Caco-2 (cell line): ENCODE results near the gene LMNTD2. TPM values are rescaled to one million over a fixed set of nuclear protein-coding genes. Genes with fewer than 3 reads are reported as not detected.

Experiments
- BruUV-seq: library from RNA; stranded (reverse); fragments of 400-500 nt; replicated peaks from 2 replicates; lab custom pipeline; 2021; lab: Mats Ljungman, UMichigan
- CTCF ChIA-PET: fragments of 300-600 bp; sonication (Branson Sonifier 250); formaldehyde crosslinking; loops from one replicate; lab custom pipeline; 2022; ENCODE audit warnings: antibody characterized with exemption; lab: Charles Lee
- POLR2A ChIA-PET: fragments of 300-600 bp; sonication (Branson Sonifier 250); formaldehyde crosslinking; loops from one replicate; lab custom pipeline; 2022; ENCODE audit warnings: antibody characterized with exemption; lab: Charles Lee
- DNase-seq, 2 experiments: peaks; one replicate each; pipeline versions ENCODE4 v3.0.0 to v3.0.0-alpha.2; 2020 to 2022
- H3K27me3 ChIP-seq: replicated peaks from 2 replicates; pipeline ENCODE4 v1.6.0; 2011; ENCODE audit warnings: low read length; ENCODE audit not compliant: control insufficient read depth, insufficient read depth
- H3K36me3 ChIP-seq: 2 replicates; pipeline ENCODE4 v1.5.1; 2011; ENCODE audit warnings: low read length; ENCODE audit not compliant: control insufficient read depth, insufficient read depth
- H3K4me1 ChIP-seq: fragments of 250-450 bp; sonication (Bioruptor Pico); 2 replicates; pipeline ENCODE4 v1.5.1; 2020; ENCODE audit warnings: mild to moderate bottlenecking
- H3K4me3 ChIP-seq: 2 replicates; pipeline ENCODE4 v1.5.1; 2011; ENCODE audit warnings: low read depth, mild to moderate bottlenecking, control low read depth, low read length
- H3K9me3 ChIP-seq: fragments of 250-450 bp; sonication (Bioruptor Pico); 2 replicates; pipeline ENCODE4 v1.5.1; 2020; ENCODE audit warnings: mild to moderate bottlenecking, moderate library complexity
- H3K27ac Mint-ChIP-seq: one replicate; pipeline ENCODE4 v1.8.0; 2022; ENCODE audit warnings: mixed read lengths; ENCODE audit not compliant: unreplicated experiment
- H3K27me3 Mint-ChIP-seq: one replicate; pipeline ENCODE4 v1.8.0; 2022; ENCODE audit warnings: mixed read lengths; ENCODE audit not compliant: insufficient read depth, unreplicated experiment
- H3K36me3 Mint-ChIP-seq: one replicate; pipeline ENCODE4 v1.8.0; 2022; ENCODE audit warnings: mild to moderate bottlenecking, mixed read lengths; ENCODE audit not compliant: insufficient read depth, unreplicated experiment
- H3K4me1 Mint-ChIP-seq: one replicate; pipeline ENCODE4 v1.8.0; 2022; ENCODE audit warnings: low read depth, mixed read lengths; ENCODE audit not compliant: unreplicated experiment
- H3K4me3 Mint-ChIP-seq: one replicate; pipeline ENCODE4 v1.8.0; 2022; ENCODE audit warnings: mild to moderate bottlenecking, moderate library complexity, mixed read lengths; ENCODE audit not compliant: unreplicated experiment
- H3K9me3 Mint-ChIP-seq: one replicate; pipeline ENCODE4 v1.8.0; 2022; ENCODE audit warnings: mixed read lengths; ENCODE audit not compliant: unreplicated experiment
- intact Hi-C: fragments of 100-400 bp; cut with micrococcal nuclease; formaldehyde crosslinking; loops from one replicate; pipeline ENCODE4 v1.10.0; 2022; ENCODE audit not compliant: unreplicated experiment
- total RNA-seq: library from RNA; stranded (reverse); gene quantifications from 2 replicates; pipeline ENCODE4 v1.2.3, GENCODE V29; 2022
- TF ChIP-seq, protein P1 (sequence below), 2 experiments: fragments of 200-600 bp in 1 of 2; IDR thresholded peaks; 1 replicate in 1 of 2; 2 replicates in 1 of 2; pipeline versions ENCODE4 v1.5.1 to v1.8.0; 2011 to 2022; ENCODE audit warnings: antibody characterized with exemption in 1 of 2, control low read depth in 1 of 2, inconsistent platforms in 1 of 2, low read depth in 1 of 2, low read length in 1 of 2, mild to moderate bottlenecking in 1 of 2, moderate library complexity in 1 of 2; ENCODE audit not compliant: insufficient read depth in 1 of 2, severe bottlenecking in 1 of 2, unreplicated experiment in 1 of 2

LMNTD2 gene
- total RNA-seq, 1 experiment from 2014 or later = 11.9 TPM

DNA sequence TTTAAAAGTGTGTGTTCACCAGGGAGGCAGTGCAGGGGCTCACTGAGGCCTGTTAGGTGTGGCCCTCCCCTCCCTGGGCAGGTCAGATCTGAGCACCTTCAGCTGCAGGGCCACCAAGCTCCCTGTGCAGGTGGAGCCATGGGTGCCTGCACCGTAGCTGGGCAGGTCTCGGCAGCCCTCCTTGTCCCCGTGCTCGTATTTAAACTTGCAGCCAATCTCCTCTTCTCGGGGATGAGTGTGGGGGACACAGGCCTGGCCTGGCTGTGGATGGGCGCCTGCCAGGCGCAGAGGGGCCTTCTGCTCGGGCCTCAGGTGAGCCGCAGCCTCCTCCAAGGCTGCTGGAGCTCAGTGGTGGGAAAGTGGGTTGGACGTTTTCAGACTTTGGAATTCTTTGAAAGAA is 34.9 kb upstream of the LMNTD2 start:
- ChIA-PET CTCF (no interaction called here), POLR2A (no interaction called here)
- H3K4me3 Mint-ChIP-seq = no peak overlapping the region
- intact Hi-C loops = no loop called here
- no TSS peak for BruUV-seq
- no peaks in the 10 kb centered on the region for H3K27me3 Mint-ChIP-seq
- H3K4me3 ChIP-seq = no peak overlapping the region
- no peaks in the 10 kb centered on the region for H3K4me1 Mint-ChIP-seq
- no peaks in the 10 kb centered on the region for H3K4me1 ChIP-seq
- TF ChIP-seq, protein P1, sequence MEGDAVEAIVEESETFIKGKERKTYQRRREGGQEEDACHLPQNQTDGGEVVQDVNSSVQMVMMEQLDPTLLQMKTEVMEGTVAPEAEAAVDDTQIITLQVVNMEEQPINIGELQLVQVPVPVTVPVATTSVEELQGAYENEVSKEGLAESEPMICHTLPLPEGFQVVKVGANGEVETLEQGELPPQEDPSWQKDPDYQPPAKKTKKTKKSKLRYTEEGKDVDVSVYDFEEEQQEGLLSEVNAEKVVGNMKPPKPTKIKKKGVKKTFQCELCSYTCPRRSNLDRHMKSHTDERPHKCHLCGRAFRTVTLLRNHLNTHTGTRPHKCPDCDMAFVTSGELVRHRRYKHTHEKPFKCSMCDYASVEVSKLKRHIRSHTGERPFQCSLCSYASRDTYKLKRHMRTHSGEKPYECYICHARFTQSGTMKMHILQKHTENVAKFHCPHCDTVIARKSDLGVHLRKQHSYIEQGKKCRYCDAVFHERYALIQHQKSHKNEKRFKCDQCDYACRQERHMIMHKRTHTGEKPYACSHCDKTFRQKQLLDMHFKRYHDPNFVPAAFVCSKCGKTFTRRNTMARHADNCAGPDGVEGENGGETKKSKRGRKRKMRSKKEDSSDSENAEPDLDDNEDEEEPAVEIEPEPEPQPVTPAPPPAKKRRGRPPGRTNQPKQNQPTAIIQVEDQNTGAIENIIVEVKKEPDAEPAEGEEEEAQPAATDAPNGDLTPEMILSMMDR (IDR thresholded peaks at IDR 0.05; ENCODE audit: insufficient read depth in 1 of 2, low read depth in 1 of 2, low read length in 1 of 2, severe bottlenecking in 1 of 2, unreplicated experiment in 1 of 2) = no peak
- no peak overlapping the region for H3K27ac Mint-ChIP-seq
- H3K27me3 ChIP-seq = no peaks in the 10 kb centered on the region
- peaks cover 94% of the 10 kb centered on the region for H3K36me3 Mint-ChIP-seq
- peaks cover 4% of the 10 kb centered on the region for H3K36me3 ChIP-seq
- no peaks in the 10 kb centered on the region for H3K9me3 ChIP-seq
- no peaks in the 10 kb centered on the region for H3K9me3 Mint-ChIP-seq
- no peak for DNase-seq

GRCh38 chr11:593347-593746 is 32.8 kb upstream of the LMNTD2 start:
- BruUV-seq = no TSS peak
- Histone ChIP-seq H3K9me3 (no peaks in the 10 kb centered on the region), H3K27me3 (no peaks in the 10 kb centered on the region), H3K4me1 (peaks cover under 1% of the 10 kb centered on the region; the same call in 1 of the 2 replicates), H3K36me3 (peaks cover 7% of the 10 kb centered on the region), H3K4me3 (no peak overlapping the region)
- TF ChIP-seq, protein P1 (IDR thresholded peaks at IDR 0.05; ENCODE audit: insufficient read depth in 1 of 2, low read depth in 1 of 2, low read length in 1 of 2, severe bottlenecking in 1 of 2, unreplicated experiment in 1 of 2) = no peak
- H3K27ac Mint-ChIP-seq = no peak overlapping the region
- H3K4me3 Mint-ChIP-seq = no peak overlapping the region
- ChIA-PET CTCF (no interaction called here), POLR2A (no interaction called here)
- DNase-seq = no peak
- no peaks in the 10 kb centered on the region for H3K9me3 Mint-ChIP-seq
- H3K36me3 Mint-ChIP-seq = peaks cover 94% of the 10 kb centered on the region
- H3K4me1 Mint-ChIP-seq = peaks cover 7% of the 10 kb centered on the region
- intact Hi-C loops = no loop called here
- H3K27me3 Mint-ChIP-seq = no peaks in the 10 kb centered on the region

- Mint-ChIP-seq H3K36me3 (peaks cover 96% of the 10 kb centered on the region), H3K4me1 (peaks cover 11% of the 10 kb centered on the region), H3K27ac (no peak overlapping the region), H3K4me3 (no peak overlapping the region), H3K9me3 (no peaks in the 10 kb centered on the region), H3K27me3 (no peaks in the 10 kb centered on the region)
- Histone ChIP-seq H3K4me1 (peaks cover 5% of the 10 kb centered on the region; the same call in 1 of the 2 replicates), H3K36me3 (peaks cover 7% of the 10 kb centered on the region), H3K4me3 (no peak overlapping the region), H3K27me3 (no peaks in the 10 kb centered on the region), H3K9me3 (no peaks in the 10 kb centered on the region)
- BruUV-seq = no TSS peak
- ChIA-PET CTCF (no interaction called here), POLR2A (no interaction called here)
- DNase-seq = no peak
- TF ChIP-seq, protein P1 (IDR thresholded peaks at IDR 0.05; ENCODE audit: insufficient read depth in 1 of 2, low read depth in 1 of 2, low read length in 1 of 2, severe bottlenecking in 1 of 2, unreplicated experiment in 1 of 2) = no peak
- intact Hi-C loops = no loop called here
These were observed 32.4 kb upstream of the LMNTD2 start for GRCh38 chr11:592918-593317.
